ENCODE results near the gene OR5H15.
"Not testable (repeated sequence)": the region's sequence is repeated elsewhere in the genome, so short reads cannot be mapped to it uniquely, and the experiment has no call there.

Gene OR5H15

DNA sequence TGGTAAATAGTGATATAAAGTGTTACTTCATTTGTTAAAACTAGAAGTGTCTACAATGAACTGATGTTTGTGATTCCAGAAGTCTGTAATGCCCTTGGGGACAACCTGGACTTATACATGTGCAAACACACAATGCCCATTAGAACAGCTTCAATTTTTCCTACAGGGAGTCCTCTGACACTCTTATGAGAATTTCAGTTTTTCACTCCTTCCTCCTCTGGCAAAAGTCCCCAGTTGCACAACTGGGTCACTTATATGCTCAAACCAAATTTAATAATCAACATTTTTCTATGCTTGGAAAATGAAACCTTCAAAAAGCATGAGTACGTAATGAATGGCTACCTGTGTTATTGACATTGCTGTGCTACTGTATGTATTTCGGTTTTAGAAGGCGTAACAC, at the start of gene OR5H15:
Gene OR5H15 (plus strand): TSS at position 301 of the 400 bp plus-strand sequence. CDS start 2,004 bp downstream, outside the sequence.
- DNase-seq (ENCODE audit: low read depth), result no peak

DNA sequence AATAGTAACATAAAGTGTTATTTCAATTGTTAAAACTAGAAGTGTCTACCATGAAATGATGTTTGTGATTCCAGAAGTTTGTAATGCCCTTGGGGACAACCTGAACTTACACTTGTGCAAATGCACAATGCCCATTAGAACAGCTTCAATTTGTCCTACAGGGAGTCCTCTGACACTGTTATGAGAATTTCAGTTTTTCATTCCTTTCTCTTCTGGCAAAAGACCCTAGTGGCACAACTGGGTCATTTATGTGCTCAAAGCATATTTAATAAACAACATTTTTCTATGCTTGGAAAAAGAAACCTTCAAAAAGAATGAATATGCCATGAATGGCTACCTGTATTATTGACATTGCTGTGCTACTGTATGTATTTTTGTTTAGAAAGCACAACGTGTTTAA, 36.1 kb upstream of the OR5H15 start, which contains the start of gene OR5H1:
Gene OR5H1 (plus strand): TSS at position 301 of the 400 bp plus-strand sequence. CDS start 1,977 bp downstream, outside the sequence.
- no peak for DNase-seq (ENCODE audit: low read depth)

DNA sequence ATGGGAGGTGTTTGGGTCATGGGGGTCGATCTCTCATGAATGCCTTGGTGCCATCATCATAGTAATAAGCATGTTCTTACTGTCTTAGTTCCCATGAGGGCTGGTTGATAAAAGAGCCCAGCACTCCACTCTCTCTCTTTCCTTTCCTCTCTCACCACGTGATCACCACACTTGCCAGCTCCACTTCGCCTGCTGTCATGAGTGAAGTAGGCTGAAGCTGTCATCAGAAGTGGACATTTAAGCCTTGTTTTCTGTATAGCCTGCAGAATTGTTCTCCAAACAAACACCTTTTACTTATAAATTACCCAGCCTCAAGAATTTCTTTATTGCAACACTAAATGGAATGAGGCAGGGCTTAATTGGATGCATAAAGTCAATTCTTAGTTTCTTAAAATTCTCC, 29.9 kb upstream of the OR5H15 start:
- no peak for DNase-seq (ENCODE audit: low read depth)

- not testable (repeated sequence) for DNase-seq (ENCODE audit: low read depth)
These were observed 28.5 kb upstream of the OR5H15 start for GRCh38 chr3:98137826-98138557.

- no peak for DNase-seq (ENCODE audit: low read depth)
These were observed 26.0 kb upstream of the OR5H15 start for GRCh38 chr3:98140531-98140930.

DNA sequence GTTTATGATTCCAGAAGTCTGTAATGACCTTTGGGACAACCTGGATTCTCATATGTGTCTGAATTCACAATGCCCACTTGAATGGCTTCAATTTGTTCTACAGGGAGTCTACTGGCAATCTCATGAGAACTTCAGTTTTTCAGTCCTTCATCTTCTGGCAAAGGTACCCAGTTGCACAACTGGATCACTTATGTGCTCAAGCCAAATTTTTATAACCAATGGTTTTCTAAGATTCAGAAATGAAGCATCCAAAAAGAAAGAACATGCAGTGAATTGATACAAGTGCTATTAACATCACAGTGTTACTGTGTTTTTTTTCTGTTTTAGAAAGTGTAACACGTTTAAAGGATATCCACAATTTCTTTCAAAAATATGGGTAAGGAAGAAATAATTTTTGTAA, 19.3 kb upstream of the OR5H15 start, which contains the start of gene OR5H14:
Gene OR5H14 (plus strand): TSS at position 301 of the 400 bp plus-strand sequence. CDS start 1,907 bp downstream, outside the sequence.
- DNase-seq (ENCODE audit: low read depth), result no peak

DNA sequence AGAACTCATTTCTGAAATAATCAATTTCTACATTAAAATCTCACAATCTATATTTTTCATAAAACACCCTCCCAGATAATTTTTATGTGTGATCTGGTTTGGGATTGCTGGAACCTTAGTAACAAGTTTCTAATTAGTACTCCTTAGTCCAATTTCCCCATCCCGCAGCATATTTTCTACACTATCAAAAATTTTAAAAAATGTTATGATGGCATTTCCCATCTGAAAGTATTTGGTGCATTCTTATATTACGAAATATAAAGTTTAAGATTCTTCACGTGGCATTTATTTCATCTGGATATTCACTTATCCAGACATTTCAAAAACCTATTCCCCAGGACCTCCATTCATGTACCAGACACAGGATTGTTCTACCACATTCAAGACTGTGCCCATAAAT, 17.7 kb upstream of the OR5H15 start:
- DNase-seq (ENCODE audit: low read depth), result no peak

GRCh38 chr3:98149456-98149855, 17.0 kb upstream of the OR5H15 start:
- DNase-seq (ENCODE audit: low read depth), result not testable (repeated sequence)

GRCh38 chr3:98151241-98151640, 15.3 kb upstream of the OR5H15 start:
- no peak for DNase-seq (ENCODE audit: low read depth)

DNA sequence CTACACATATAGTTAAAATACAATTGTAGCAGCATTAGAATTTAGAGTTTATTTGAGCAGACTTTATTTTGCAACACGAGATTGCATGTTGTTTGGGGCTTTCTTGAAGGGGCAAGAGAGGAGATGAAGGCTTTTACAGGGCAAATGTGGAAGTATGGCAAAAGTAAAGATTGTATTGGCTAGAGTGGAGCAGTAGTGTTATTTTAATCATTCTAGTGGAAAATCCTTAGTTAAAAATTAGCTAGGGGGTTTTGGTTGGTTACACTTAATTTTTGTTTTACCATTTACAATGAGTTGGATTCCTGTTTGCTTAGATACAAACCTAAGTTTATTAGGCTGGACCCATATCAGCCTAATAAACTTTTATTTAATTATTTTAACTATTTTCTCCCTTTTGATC, 4.6 kb downstream of the OR5H15 start:
- DNase-seq (ENCODE audit: low read depth), result no peak

GRCh38 chr3:98172621-98173020, 6.1 kb downstream of the OR5H15 start:
- DNase-seq (ENCODE audit: low read depth), result no peak

GRCh38 chr3:98180319-98180890, 13.9 kb downstream of the OR5H15 start:
- DNase-seq (ENCODE audit: low read depth), result no peak

DNA sequence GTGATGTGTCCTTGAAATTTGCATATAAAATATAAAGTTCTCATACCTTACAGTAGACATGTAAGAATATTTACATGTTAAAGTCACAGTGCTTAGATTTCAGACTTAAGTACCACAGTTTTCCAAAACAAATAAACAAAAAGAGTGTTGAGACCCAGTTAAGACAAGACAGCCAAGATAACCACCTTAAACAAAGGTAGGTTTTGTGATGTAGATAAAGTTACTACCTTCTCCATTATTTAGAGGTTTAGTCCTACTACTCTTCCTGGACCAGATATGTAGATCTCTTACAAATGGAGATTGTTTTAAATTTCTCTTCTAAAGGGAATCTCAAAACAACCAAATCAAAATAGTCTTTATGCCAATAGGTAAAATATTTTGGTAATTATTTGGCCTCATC, 15.7 kb downstream of the OR5H15 start:
- no peak for DNase-seq (ENCODE audit: low read depth)

GRCh38 chr3:98185180-98185579, 18.7 kb downstream of the OR5H15 start:
- DNase-seq (ENCODE audit: low read depth), result no peak

GRCh38 chr3:98188545-98188944, 22.0 kb downstream of the OR5H15 start:
- no peak for DNase-seq (ENCODE audit: low read depth)

GRCh38 chr3:98190911-98191310, 24.4 kb downstream of the OR5H15 start:
- DNase-seq (ENCODE audit: low read depth), result not testable (repeated sequence)

DNA sequence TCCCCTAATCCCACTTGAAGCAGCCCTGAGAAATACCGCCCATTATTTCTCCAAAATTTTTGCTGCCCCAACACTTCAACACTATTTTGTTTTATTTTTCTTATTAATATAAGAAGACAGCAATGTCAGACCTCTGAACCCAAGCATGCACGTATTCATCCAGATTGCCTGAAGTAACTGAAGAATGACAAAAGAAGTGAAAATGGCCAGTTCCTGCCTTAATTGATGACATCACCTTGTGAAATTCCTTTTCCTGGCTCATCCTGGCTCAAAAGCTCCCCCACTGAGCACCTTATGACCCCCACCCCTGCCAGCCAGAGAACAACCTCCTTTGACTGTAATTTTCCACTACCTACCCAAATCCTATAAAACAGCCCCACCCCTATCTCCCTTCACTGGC, 29.8 kb downstream of the OR5H15 start:
- DNase-seq (ENCODE audit: low read depth), result not testable (repeated sequence)

- no peak for DNase-seq (ENCODE audit: low read depth)
These were observed 32.5 kb downstream of the OR5H15 start for GRCh38 chr3:98199020-98199419.

GRCh38 chr3:98209244-98209643, 42.7 kb downstream of the OR5H15 start:
- no peak for DNase-seq (ENCODE audit: low read depth)

DNA sequence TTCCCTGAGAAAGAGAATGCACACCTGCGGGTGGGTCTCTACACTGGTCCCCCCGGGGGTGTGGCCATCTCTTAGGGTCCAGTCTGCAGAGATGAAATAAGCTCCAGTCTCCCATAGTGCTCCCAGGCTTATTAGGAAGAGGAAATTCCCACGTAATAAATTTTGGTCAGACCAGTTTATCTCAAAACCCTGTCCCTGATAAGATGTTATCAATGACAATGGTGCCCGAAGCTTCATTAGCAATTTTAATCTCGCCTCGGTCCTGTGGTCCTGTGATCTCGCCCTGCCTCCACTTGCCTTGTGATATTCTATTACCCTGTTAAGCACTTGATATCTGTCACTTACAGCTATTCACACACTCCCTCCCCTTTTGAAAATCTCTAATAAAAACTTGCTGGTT, 46.8 kb downstream of the OR5H15 start:
- no peak for DNase-seq (ENCODE audit: low read depth)

GRCh38 chr3:98215051-98215450, 48.6 kb downstream of the OR5H15 start:
- DNase-seq (ENCODE audit: low read depth), result no peak
